DMS 273 (cell line): ENCODE data around the gene CTNND2.
A peak's percentile ranks its signal among the peaks of the same experiment; 100 is the strongest.
"Not testable (repeated sequence)": the region's sequence is repeated elsewhere in the genome, so short reads cannot be mapped to it uniquely, and the experiment has no call there.

Experiments used
- DNase-seq: peaks from one replicate; lab custom pipeline; 2025; ENCODE audit not compliant: unreplicated experiment; lab: John Stamatoyannopoulos, UW

Gene CTNND2

GRCh38 chr5:11878814-11879213 lies 25.4 kb downstream of the CTNND2 start:
- DNase-seq: peak; percentile 53

- no peak for DNase-seq
These were observed 30.7 kb downstream of the CTNND2 start for GRCh38 chr5:11873587-11873986.

- DNase-seq: no peak
These were observed 35.0 kb downstream of the CTNND2 start for GRCh38 chr5:11869203-11869602.

GRCh38 chr5:11863911-11864310 lies 40.3 kb downstream of the CTNND2 start:
- DNase-seq: no peak

- DNase-seq: no peak
These were observed 46.9 kb downstream of the CTNND2 start for GRCh38 chr5:11857391-11857790.

GRCh38 chr5:11854936-11855335 lies 49.3 kb downstream of the CTNND2 start:
- no peak for DNase-seq

GRCh38 chr5:11853796-11854195 lies 50.5 kb downstream of the CTNND2 start:
- no peak for DNase-seq

- no peak for DNase-seq
These were observed 51.1 kb downstream of the CTNND2 start for GRCh38 chr5:11853140-11853539.

- DNase-seq: no peak
These were observed 51.5 kb downstream of the CTNND2 start for GRCh38 chr5:11852717-11853087.

GRCh38 chr5:11851965-11852716 lies 52.1 kb downstream of the CTNND2 start:
- no peak for DNase-seq

GRCh38 chr5:11851416-11851815 lies 52.8 kb downstream of the CTNND2 start:
- no peak for DNase-seq

GRCh38 chr5:11828566-11828965 lies 75.7 kb downstream of the CTNND2 start:
- DNase-seq: not testable (repeated sequence)

- no peak for DNase-seq
These were observed 81.6 kb downstream of the CTNND2 start for GRCh38 chr5:11822598-11822997.

- no peak for DNase-seq
These were observed 88.3 kb downstream of the CTNND2 start for GRCh38 chr5:11815916-11816315.

- no peak for DNase-seq
These were observed 88.8 kb downstream of the CTNND2 start for GRCh38 chr5:11815481-11815880.

GRCh38 chr5:11814373-11814772 lies 89.9 kb downstream of the CTNND2 start:
- DNase-seq: no peak

- no peak for DNase-seq
These were observed 94.8 kb downstream of the CTNND2 start for GRCh38 chr5:11809407-11809806.

GRCh38 chr5:11803436-11803835 lies 100.8 kb downstream of the CTNND2 start:
- no peak for DNase-seq

- DNase-seq: no peak
These were observed 103.2 kb downstream of the CTNND2 start for GRCh38 chr5:11801061-11801460.

GRCh38 chr5:11797132-11797531 lies 107.1 kb downstream of the CTNND2 start:
- peak; percentile 33 for DNase-seq

GRCh38 chr5:11793396-11793795 lies 110.8 kb downstream of the CTNND2 start:
- DNase-seq: no peak

- DNase-seq: no peak
These were observed 111.6 kb downstream of the CTNND2 start for GRCh38 chr5:11792621-11793020.

- no peak for DNase-seq
These were observed 112.5 kb downstream of the CTNND2 start for GRCh38 chr5:11791792-11792191.
